ENCODE results near the gene LRRC61.
"Not testable (repeated sequence)": the region's sequence is repeated elsewhere in the genome, so short reads cannot be mapped to it uniquely, and the experiment has no call there.

Gene LRRC61

DNA sequence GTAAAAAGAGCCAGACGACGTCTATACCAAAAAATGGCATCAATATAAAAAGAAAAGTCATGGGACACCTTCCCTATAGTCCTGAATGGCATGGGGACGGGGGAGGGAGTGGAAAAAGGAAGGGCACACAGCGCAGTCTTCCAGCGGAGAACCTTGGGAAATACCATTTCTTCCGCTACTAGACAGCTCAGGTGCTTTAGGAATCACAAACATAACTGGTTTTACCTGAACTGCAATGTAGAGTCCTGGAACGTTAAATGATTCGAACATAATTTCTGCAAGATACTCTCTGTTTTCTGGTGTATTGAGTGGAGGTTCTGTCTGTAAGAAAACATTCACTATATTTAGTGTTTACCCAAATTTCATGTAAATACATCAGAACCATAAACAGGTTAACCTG is 28.1 kb upstream of the LRRC61 start:
- not testable (repeated sequence) for H3K4me3 Mint-ChIP-seq, H3K9me3 Mint-ChIP-seq

GRCh38 chr7:150295614-150296013 is 27.5 kb upstream of the LRRC61 start:
- not testable (repeated sequence) for H3K27me3 Mint-ChIP-seq (ENCODE audit: low read depth, poor library complexity); H3K27ac Mint-ChIP-seq; DNase-seq; H3K36me3 Mint-ChIP-seq (ENCODE audit: low read depth); H3K4me1 Mint-ChIP-seq; H3K9me3 Mint-ChIP-seq; H3K4me3 Mint-ChIP-seq

More for the DNA sequence above, 28.1 kb upstream of the LRRC61 start:
- DNase-seq; H3K27me3 Mint-ChIP-seq (ENCODE audit: low read depth, poor library complexity); H3K36me3 Mint-ChIP-seq (ENCODE audit: low read depth); H3K27ac Mint-ChIP-seq: not testable (repeated sequence)
- H3K4me1 Mint-ChIP-seq, result peaks cover 12% of the 10 kb centered on the region

DNA sequence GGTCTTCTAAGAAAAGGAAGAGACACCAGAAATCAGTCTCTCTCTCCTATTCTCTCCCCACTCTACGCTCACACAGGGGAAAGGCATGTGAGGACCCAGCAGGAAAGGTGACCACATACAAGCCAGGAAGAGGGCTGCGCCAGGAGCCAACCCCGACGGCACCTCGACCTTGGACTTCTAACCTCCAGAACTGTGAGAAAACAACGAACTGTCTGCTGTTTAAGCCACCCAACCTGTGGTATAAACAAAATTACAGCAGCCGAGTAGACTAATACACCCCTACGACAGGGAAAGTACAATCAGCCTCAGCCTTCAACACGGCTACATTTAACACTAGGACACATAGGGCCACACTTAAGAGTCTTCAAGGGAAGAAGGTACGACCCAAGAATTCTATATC is 26.4 kb upstream of the LRRC61 start:
- H3K9me3 Mint-ChIP-seq; H3K4me1 Mint-ChIP-seq; DNase-seq; H3K27me3 Mint-ChIP-seq (ENCODE audit: low read depth, poor library complexity); H3K27ac Mint-ChIP-seq; H3K4me3 Mint-ChIP-seq; H3K36me3 Mint-ChIP-seq (ENCODE audit: low read depth): not testable (repeated sequence)

- H3K27ac Mint-ChIP-seq; H3K4me3 Mint-ChIP-seq; DNase-seq; H3K27me3 Mint-ChIP-seq (ENCODE audit: low read depth, poor library complexity); H3K4me1 Mint-ChIP-seq; H3K36me3 Mint-ChIP-seq (ENCODE audit: low read depth); H3K9me3 Mint-ChIP-seq: not testable (repeated sequence)
Measured at GRCh38 chr7:150297978-150298377, 25.2 kb upstream of the LRRC61 start.

DNA sequence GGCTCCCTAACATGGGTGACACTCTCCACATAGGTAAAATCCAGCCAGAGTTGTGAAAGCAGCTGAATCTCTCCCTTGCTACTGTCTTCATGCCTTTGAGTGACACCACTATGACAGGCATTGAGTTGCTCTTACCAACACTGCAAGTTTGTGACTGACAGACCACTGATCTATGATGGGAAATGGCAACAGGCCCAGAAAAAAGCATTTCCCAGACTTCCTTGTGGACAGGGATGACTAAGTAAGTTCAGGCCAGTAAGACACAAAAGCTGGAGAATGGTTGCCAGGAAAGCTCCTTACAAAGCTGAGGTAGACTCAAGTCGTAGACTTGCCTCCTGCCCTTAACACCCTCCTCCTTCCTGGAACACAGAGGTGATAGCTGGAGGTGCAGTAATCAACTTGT is 20.2 kb upstream of the LRRC61 start:
- Mint-ChIP-seq H3K9me3 (peaks cover 15% of the 10 kb centered on the region), H3K27me3 (ENCODE audit: low read depth, poor library complexity) (peaks cover 13% of the 10 kb centered on the region)
- not testable (repeated sequence) for H3K4me3 Mint-ChIP-seq; DNase-seq; H3K4me1 Mint-ChIP-seq; H3K27ac Mint-ChIP-seq; H3K36me3 Mint-ChIP-seq (ENCODE audit: low read depth)

DNA sequence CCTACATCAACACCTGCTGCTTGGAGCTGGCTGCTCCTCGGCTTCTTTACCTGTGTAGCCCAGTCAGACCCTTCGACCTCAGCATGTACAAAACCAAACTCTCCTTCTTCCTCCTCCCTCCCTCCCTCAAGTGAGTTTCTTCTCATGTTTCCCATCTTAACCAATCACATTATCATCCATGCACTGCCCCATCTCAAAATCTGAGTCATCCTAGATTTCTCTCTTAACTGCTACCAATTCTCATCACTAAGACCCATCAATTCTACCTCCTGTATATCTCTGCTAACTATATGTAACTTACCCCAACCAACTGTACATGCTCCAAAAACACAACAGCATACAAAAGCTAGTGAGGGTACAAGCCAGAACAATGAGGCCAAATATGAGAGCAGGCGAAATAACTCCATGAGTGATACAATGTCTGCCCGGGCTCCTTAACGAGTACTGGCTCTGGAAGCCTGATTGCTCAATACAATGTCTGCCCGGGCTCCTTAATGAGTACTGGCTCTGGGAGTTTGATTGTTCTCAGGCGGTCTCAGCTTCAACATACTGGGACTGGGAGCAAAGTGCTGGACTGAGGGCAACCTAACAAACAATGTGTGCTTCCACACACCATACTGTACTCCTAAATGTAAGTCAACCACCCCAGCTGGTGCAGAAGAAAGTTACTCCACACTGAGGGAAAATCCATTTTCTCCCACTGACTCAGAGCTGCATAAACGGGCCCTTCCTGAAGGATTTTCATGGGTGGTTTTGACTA is 18.5 kb upstream of the LRRC61 start:
- peaks cover 13% of the 10 kb centered on the region for H3K27me3 Mint-ChIP-seq (ENCODE audit: low read depth, poor library complexity)
- H3K4me1 Mint-ChIP-seq, result peaks cover 10% of the 10 kb centered on the region
- H3K36me3 Mint-ChIP-seq (ENCODE audit: low read depth), result peaks cover 10% of the 10 kb centered on the region
- peaks cover 27% of the 10 kb centered on the region for H3K9me3 Mint-ChIP-seq
- H3K4me3 Mint-ChIP-seq, DNase-seq, H3K27ac Mint-ChIP-seq: not testable (repeated sequence)

DNA sequence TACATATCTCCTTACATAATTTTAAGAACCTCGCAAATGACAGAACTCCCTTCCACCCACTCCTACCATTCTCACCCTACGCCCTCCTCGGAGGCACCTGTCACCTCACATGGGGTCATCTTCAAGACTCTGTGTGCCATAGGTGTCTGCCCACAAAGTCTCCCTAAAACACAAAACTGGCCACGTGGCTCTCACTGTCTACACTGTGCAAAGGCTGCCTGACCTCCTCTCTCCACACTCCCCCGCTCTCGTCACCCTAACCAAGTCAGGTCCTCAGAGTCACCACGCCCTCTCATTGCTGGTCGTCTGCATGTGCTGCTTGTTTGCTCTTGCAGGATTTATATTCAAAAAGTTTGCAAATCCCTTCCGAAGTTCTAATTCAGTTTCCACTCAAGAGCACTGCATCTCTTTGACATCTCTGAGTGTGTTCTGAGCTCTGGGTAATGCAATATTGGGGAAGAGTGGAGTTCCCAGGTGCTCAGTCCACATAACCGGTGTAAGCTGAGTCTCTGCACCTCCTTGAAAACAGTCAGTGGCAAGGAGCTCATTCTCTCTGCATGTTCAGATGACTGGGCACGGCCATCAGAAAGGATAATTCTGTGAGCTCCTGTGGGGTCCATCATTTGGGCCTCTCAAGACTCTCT is 17.8 kb upstream of the LRRC61 start:
- DNase-seq, H3K27ac Mint-ChIP-seq, H3K4me3 Mint-ChIP-seq: not testable (repeated sequence)
- Mint-ChIP-seq H3K4me1 (peaks cover 10% of the 10 kb centered on the region), H3K27me3 (ENCODE audit: low read depth, poor library complexity) (peaks cover 13% of the 10 kb centered on the region), H3K9me3 (peaks cover 27% of the 10 kb centered on the region), H3K36me3 (ENCODE audit: low read depth) (peaks cover 10% of the 10 kb centered on the region)

GRCh38 chr7:150305903-150306284 is 17.3 kb upstream of the LRRC61 start:
- H3K4me1 Mint-ChIP-seq, result peaks cover 10% of the 10 kb centered on the region
- peaks cover 10% of the 10 kb centered on the region for H3K36me3 Mint-ChIP-seq (ENCODE audit: low read depth)
- H3K4me3 Mint-ChIP-seq, H3K27ac Mint-ChIP-seq, DNase-seq: not testable (repeated sequence)
- H3K9me3 Mint-ChIP-seq, result peaks cover 27% of the 10 kb centered on the region
- H3K27me3 Mint-ChIP-seq (ENCODE audit: low read depth, poor library complexity), result peaks cover 13% of the 10 kb centered on the region

- peaks cover 11% of the 10 kb centered on the region for H3K27me3 Mint-ChIP-seq (ENCODE audit: low read depth, poor library complexity)
- peaks cover 27% of the 10 kb centered on the region for H3K9me3 Mint-ChIP-seq
- H3K27ac Mint-ChIP-seq, H3K4me3 Mint-ChIP-seq, DNase-seq: not testable (repeated sequence)
- H3K36me3 Mint-ChIP-seq (ENCODE audit: low read depth), result peaks cover 10% of the 10 kb centered on the region
- peaks cover 10% of the 10 kb centered on the region for H3K4me1 Mint-ChIP-seq
Measured at GRCh38 chr7:150306377-150306776, 16.8 kb upstream of the LRRC61 start.

- no peak for DNase-seq
- peaks cover 27% of the 10 kb centered on the region for H3K9me3 Mint-ChIP-seq
- H3K4me3 Mint-ChIP-seq, result no peak overlapping the region
- TF ChIP-seq CTCF (IDR thresholded peaks at IDR 0.05), result no peak
- H3K27ac Mint-ChIP-seq, result no peak overlapping the region
- H3K27me3 Mint-ChIP-seq (ENCODE audit: low read depth, poor library complexity), result peaks cover 10% of the 10 kb centered on the region
- H3K36me3 Mint-ChIP-seq (ENCODE audit: low read depth), result peaks cover 10% of the 10 kb centered on the region
- H3K4me1 Mint-ChIP-seq, result peaks cover 10% of the 10 kb centered on the region
Measured at GRCh38 chr7:150307129-150307528, 16.0 kb upstream of the LRRC61 start.
